ENCODE data around the gene ERGIC3.

DNA sequence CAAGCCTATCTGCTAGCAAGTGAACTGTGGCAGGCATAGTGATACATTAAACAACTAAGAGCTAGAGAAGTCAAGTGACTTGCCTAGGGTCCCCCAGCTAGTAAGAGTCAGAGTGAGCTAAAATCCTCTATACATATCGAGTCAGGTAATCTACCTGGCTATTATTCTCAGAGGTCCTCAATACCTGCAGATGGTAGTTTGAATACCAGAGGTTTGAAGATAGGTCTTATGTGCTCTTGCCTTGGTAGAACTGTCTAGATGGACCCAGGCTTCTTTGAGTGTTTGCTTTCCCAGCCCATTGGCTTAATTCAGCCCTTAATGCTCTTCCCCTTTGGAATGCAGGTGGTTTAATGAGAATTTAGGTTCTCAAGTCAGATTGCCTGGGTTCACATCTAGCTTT lies 1.1 kb downstream of the ERGIC3 start:
- TF ChIP-seq, protein P1, sequence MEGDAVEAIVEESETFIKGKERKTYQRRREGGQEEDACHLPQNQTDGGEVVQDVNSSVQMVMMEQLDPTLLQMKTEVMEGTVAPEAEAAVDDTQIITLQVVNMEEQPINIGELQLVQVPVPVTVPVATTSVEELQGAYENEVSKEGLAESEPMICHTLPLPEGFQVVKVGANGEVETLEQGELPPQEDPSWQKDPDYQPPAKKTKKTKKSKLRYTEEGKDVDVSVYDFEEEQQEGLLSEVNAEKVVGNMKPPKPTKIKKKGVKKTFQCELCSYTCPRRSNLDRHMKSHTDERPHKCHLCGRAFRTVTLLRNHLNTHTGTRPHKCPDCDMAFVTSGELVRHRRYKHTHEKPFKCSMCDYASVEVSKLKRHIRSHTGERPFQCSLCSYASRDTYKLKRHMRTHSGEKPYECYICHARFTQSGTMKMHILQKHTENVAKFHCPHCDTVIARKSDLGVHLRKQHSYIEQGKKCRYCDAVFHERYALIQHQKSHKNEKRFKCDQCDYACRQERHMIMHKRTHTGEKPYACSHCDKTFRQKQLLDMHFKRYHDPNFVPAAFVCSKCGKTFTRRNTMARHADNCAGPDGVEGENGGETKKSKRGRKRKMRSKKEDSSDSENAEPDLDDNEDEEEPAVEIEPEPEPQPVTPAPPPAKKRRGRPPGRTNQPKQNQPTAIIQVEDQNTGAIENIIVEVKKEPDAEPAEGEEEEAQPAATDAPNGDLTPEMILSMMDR (IDR thresholded peaks at IDR 0.05), result no peak
- TF ChIP-seq POLR2A (IDR thresholded peaks at IDR 0.05), result no peak
